GM19463 (cell line): Measurements from ENCODE around the gene PCLO.

Experiments used
- ATAC-seq: cut with Tn5 transposase; IDR thresholded peaks from one replicate; pipeline ENCODE4 v1.9.1; 2021; ENCODE audit warnings: mild to moderate bottlenecking, moderate library complexity; ENCODE audit not compliant: unreplicated experiment

PCLO gene

DNA sequence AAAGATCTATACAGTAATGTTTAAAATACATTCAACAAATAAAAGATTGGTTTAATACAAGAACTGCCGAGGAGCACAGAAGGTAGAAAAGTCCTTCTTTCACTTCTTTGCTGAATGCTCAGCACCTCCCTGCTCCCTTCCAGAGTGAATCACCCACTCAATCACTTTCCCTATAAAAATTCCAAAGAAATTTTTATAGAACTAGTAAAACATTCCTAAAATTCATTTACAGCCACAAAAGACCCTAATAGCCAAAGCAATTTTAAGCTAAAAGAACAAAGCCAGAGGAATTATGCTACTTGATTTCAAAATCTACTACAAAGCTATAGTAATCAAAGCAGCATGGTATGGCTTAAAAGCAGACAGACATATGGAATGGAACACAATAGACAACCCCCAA lies 320.9 kb downstream of the PCLO start:
- ATAC-seq: no peak

DNA sequence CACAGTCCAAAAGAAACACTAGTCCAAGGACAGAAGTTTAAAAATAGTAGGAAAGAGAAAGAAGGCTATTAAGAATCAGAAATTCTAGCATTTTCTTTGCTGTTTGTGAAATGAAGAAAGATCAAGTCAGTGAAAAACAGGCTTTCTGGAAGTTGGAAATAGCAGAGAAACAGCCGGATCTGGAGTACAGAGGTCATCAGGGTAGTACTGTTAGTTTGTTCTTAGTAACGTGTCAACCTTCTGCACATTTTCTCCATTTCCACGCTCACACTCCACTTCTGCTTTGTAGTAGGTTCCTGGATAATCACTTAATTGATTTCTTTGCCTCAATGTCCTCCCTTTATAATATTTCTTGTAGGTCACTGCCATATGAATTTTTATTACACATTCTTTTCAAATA lies 322.6 kb downstream of the PCLO start:
- no peak for ATAC-seq

DNA sequence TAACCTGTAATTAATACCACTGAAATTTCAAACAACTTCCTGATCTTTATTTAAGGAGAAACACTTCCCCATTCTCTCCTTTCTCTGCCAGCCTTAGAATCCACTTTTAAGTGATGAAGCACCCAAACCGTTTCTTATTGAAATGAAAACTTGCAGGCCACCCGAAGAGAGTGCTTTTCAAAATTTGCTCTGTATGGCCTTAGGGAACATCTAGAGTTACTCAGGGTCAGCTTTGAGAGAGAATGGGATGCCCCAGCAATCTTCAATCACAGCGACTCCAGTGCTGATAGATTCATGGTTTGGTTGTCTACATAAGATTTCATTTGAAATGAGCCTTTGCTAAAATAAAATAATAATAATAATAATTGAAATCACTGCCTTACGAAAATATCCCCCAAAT lies 323.1 kb downstream of the PCLO start:
- ATAC-seq: no peak

DNA sequence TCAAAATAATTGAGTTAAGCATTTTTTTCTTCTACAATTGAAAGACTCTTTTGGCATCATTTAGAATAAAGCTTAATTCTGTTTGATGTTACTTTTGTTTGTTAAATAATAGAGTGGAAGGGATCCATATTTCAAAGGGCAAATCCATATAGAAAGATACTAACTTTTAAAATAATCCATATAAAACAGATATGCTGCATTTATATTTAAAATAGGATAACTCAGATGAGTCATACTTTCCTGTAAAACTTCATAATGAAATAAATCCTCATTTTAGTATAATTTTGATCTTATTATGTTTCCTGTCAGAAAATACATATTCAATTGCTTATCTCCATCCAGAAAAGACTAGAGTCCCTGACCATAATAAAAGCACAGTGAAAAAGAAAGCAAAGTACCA lies 323.6 kb downstream of the PCLO start:
- ATAC-seq: no peak

DNA sequence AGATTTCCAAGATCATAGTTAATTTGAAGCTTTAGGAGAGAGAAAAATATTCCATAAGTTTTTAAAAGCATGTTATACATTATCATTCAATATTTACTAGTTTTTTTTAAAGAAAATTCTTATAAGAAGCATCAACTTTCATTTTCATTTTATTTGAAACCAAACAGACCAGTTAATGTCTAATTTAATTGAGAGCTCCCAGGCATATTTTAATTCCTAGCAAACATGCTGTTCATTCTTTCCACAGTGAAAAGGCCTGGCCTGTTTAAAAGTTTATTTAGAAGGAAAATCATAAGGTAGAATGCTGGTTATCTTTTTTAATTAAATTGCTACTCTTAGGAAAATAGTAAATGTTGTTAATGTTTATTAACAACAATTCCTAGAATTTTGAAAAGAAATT lies 324.4 kb downstream of the PCLO start:
- no peak for ATAC-seq

DNA sequence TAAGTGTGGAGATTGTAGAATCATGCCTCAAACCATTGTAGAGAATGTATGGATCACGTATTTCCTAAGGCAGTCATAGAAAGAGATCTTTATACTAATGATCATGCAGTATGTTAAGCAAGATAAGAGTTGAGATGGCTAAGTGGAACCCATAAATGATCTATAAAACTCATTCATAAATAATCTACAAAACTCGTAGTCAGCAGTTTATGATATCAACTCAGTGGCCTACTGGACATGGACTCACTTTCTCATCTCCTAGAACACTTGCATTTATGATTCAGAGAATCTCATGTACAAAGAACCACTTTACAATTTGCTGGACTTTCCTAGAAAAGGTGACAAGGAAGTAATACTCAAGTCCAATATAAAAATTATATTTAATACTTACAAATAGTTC lies 339.6 kb downstream of the PCLO start:
- no peak for ATAC-seq

DNA sequence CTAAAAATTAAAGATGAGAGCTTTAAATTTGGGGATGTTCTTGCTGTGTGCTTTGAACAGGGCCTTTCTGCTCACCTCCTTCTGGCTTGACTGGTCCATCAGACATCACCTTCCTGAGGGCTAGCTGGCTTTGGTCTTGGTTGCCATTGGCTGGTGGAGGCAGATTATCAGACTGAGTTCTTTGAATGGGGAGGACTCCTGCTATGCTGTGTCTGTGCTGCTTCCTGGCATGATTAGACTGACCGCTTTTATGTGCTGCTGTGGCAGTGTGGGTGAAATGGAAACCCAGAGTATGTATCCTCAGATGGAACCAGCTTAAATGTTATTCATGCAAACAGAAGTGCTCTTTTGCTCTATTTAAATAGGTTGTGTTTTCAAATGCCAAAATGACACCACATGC lies 341.6 kb downstream of the PCLO start:
- ATAC-seq: no peak

DNA sequence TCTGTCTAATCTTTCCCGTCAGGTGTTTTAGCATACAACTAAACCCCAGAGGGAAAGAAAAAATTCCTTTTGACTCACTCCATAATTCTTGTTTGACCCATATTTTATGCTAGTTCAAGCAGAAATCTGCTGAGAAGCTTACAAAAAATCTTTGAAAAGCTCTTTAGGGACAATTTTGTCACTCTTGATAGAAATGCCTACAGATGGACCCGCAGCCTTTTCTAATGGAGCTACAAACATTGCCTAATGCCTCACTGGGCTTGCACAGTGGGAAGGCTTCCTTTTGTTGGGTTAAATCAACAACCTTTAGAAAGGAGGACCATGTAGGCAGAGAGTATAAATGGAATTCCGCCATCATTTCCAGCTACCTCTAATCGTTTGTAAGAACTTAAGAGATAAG lies 344.5 kb downstream of the PCLO start:
- ATAC-seq: no peak

DNA sequence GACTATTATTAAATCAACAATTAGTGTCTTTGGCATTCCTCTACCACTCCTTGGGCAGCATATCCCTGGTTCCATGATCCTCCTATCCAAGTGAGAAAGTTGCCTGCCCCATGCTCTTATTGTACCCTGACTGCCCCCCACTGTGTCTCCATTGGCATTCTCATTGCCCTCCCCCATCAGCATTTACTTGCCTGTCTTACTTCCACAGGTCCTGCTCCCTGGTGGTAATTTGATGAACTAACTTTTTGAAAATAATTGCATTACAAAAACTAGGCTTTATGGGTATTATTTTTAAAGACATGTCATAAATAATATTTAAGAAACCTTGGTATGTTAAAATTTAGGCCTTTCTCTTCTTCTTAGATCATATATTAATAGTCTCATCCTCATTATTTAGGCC lies 346.4 kb downstream of the PCLO start:
- ATAC-seq: no peak

DNA sequence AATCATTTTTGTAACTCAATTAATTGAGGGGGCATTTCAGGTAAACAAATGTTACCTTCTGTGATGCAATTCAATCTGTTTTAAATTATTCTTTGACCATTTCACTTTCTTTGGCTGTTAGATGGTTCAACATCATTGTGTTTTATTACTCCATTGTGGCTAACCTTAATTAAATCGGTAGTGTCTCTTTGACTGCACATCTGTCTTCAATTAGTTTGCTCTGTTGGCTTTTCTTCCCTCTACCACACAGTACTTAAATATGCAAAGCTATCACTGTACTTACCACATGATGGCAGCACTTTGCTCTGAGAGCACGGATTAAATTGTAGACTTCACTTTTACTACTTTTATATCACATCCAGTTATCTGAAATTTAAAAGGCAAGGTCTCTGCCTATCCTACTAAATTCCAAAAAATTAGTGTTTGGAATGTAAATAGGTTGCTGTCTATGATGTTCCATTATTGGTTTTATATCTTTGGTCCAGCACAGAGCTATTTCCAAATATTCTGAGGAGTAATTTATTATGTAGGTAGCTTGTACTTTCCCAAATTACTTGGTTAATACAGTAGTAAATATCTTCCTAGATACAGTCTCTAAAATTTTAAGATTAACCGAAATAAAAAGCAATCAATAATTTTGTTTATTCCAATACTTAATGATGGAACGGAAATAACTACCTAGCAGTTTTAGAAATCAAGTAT lies 352.0 kb downstream of the PCLO start:
- peak; percentile 81 for ATAC-seq

DNA sequence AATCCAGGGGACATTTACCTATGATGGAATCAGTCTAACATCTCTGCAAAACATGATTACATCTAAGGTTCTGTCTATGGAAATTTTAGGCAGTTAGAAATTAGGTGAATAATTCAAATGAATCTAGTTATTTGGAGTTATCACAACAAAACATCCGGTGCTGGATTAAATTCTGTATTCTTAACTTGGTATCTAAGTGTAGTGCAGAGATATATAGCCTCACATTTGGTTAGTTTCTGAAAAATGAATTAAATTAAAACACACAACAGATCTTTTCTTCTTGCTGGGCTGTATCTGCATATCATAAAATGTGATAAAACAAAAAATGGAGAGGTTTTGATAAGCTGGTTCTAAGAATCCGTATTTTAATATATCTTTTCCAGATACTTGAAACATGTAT lies 354.1 kb downstream of the PCLO start:
- ATAC-seq: no peak

DNA sequence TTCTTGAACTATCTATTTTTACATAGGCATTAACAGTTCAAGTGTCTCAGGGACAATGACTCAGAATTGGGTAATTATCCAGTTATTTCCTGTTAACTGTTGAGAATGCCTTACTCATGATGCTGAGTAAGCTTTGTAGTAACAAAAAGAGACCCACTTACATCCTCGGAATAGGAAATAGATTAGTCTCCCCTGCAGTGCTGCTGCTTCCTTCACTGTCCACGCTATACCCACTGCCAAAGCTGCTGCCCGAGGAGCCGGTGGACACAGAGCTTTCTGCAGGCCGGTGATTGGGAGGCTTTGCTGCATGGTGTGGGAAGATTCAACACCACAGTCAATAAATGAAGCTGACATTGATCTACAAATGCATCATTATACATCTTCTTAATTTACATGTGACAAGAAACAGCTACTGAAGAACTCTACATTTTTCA lies 357.1 kb downstream of the PCLO start:
- no peak for ATAC-seq

DNA sequence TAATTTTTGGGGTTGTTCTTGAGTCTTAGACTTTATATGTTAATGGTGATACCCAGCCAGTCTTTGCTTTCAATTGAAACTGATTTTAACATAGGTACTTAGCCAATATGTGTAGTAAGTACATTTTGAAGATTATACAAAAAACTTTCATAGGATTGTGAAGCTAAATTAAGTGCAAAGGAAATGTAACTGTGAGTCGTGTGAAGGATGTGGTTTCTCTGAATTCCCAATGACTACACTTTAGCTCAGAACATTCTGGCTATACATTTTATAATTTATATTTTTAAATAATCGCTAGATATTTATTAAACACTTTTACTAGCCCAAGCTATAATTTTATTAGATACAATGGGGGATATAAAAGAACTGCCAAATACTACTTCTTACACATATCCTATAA lies 359.3 kb downstream of the PCLO start:
- ATAC-seq: no peak

DNA sequence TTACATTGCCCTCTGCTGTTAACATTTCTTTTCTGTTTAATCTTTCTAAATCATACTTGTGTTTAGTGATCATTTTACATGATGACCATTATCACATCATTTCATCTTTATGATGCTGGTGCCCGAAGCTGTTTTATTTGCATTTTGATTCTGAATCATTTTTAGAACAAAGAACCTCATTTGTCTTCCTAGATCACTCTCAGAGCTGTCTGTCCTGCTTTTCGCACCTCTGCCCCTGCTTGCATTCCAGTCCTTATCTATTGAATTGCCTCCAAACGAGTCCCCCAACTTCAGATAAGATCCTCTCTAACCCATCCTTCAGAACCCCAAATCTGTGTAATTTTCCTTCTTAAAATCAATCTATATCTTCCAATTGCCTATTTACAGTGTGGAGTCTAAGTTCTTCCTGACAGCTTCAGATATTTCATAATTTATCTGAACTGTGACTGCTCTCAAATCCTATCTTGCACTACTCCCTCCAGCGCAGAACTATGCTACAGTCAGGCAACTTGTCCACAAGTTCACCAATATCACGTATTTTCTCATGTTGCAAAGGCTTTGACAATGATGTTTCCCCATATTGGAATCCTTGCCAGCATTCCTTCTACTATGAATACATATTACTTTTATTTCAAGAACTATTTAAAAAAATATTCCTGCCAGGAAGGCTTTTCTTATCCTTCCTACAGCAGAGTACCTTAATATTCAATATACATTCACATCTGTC lies 372.6 kb downstream of the PCLO start:
- ATAC-seq: no peak

DNA sequence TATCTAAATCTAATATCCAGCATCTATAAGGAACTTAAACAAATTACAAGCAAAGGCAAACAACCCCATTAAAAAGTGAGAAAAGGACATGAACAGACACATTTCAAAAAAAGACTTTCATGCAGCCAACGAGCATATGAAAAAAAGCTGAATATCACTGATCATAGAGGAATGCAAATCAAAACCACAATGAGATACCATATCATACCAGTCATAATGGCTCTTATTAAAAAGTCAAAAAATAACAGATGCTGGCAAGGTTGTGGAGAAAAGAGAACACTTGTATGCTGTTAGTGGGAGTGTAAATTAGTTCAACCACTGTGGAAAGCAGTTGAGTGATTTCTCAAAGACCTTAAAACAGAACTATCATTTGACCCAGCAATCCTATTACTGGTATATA lies 384.7 kb downstream of the PCLO start:
- ATAC-seq: no peak

DNA sequence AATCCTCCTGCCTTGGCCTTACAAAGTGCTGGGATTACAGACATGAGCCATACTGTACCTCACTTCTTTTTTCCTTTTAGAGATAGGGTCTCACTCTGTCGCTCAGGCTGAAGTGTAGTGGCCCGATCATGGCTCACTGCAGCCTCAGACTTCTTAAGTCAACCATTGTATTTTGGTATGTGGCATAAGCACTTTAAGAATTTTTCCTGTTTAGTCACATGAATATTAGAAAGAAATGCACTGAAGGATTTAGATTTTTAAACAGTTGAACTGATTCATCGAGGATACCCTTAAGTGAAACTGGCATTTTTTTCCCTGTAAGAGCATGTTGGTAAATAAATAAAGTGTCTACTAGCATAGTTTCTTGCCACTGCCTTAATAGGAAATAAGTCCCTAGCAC lies 399.8 kb downstream of the PCLO start:
- no peak for ATAC-seq

DNA sequence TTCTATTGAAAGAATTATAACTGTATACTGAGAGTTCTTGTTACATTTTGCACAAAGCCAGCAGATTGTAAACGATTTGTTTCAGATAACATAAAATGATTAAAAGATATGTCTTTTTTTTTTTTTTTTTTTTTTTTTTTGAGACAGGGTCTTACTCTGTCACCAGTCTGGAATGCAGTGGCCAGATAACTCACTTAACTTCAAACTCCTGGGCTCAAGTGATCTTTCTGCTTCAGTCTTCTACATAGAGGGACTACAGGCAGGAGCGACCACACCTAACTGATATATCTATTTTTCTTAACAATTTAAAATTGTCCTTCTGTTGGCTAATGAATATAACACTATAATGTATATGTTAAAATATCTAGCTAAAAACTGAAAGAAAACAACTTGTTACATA lies 401.9 kb downstream of the PCLO start:
- no peak for ATAC-seq

DNA sequence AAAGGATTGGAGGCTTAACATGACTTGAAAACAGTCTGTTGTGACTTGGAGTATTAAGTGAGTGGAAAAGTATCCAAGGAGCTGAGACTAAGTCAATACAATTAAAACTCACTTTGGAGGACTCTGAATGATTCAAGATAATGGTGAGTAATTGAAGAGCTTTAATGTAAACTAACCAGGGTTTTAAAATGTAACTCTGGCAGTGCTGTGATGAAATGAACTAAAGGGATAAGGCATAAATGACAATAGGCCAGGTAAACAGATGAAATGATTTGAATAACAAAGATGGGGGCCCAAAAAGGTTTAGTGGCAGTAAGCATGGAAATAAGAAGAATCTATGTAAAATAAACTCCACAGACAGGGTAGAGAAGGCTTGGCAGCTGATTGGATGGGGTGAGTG lies 402.6 kb downstream of the PCLO start:
- no peak for ATAC-seq

DNA sequence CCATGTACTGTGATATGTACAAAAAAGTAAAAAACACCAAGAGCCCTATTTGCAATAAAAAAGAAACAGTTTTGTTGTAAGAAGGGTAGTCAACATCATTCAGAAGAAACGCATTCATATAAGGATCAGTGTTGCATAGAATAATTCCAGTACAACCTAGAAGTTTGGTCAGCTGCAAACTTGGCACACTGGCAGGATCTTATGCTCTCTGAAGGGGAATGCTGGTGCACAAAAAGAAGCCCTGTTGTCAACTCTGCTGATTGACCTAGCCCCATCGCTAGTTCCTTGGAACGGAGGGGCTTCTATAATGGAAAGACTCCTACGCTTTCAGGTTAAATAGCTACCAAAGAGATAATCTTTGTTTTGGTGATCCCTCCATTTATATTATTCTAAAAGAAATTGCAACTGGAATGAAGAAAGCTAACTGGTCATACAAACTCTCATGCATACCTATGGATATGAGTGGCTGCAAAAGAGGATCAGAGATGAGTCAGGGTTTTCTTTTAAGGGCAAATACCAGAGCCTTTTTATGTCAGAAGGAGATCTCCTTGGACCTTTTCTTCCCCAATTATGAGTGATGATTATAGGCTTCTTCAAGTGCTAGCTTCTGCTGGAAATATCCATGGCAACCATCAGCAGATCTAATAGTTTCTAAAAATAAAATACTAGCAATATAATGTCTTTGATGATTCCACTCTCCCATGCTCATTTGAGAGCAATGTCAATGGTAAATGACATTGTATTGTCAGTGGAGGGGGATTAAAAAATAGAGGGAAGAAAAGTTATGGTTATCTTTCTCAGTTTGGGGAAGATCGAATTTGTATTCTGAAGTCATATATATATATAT lies 406.8 kb downstream of the PCLO start:
- ATAC-seq: no peak

DNA sequence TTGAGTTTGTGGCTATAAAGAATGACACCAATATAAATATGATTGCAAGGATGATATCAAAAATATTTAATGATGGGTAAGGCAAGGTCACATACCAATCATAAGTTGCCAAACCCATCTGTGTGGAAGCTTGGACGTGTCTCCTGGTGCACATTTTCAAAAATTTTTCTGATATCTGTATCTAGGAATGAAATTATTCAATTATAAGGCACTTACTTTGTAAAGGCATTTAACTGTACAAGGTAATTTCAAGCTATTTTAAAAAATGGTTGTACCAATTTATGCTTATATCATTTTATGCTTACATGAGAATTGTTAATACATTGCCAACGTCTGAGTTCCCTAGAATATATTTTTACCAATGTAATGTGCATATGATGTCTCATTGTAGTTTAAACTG lies 412.7 kb downstream of the PCLO start:
- no peak for ATAC-seq

DNA sequence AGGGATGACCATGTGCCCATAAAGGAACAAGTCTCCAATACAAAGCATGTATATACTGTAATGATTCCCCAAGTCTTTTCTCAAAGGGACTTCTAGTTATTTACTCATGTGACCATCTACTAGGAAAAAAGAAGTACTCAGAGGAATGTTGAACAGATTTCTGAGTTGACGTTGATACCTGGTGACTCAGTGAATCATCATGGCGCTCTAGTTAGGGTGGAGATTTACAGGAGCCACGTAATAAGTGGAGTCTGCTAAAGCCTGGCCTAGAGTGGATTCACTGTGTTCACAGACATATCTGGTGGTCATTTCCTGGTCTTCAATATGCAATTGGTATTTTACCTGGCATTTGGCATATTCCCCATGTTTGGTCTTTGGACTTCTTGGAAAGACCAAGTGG lies 416.9 kb downstream of the PCLO start:
- no peak for ATAC-seq

DNA sequence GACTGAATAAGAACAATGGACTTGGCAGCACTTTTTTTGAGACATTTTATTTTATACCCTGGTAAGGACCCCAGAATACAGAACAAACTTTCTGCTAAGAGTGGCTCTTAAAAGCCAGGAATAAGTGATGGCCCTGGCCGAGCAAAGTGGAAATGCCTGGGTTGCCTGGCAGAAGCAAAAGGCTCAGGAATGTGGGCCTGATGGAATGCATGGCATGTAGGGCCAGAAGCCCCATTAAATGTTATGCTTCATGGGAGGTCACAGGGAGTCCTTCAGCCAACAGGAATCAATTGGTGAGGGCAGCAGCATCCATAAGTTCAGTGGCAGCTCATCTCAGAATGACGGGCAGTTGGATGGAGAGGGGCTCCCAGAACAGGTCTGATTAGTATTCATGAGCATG lies 417.6 kb downstream of the PCLO start:
- ATAC-seq: no peak
